ENCODE data around the gene HIPK3.
"Not testable (repeated sequence)": the region's sequence is repeated elsewhere in the genome, so short reads cannot be mapped to it uniquely, and the experiment has no call there.

DNA sequence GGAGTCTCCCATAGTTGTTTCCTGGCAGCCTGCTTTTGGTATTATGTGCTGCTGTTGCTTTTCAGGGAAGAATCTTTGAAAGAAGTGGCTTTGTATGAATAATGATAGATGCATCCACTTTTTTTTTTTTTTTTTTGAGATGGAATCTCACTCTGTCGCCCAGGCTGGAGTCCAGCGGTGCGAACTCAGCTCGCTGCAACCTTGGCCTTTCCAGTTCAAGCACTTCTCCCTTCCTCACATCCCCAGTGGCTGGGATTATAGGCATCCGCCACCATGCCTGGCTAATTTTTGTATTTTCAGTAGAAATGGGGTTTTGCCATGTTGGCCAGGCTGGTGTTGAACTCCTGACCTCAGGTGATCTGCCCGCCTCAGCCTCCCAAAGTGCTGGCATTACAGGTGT is 49.6 kb downstream of the HIPK3 start:
- TF ChIP-seq, protein P1, sequence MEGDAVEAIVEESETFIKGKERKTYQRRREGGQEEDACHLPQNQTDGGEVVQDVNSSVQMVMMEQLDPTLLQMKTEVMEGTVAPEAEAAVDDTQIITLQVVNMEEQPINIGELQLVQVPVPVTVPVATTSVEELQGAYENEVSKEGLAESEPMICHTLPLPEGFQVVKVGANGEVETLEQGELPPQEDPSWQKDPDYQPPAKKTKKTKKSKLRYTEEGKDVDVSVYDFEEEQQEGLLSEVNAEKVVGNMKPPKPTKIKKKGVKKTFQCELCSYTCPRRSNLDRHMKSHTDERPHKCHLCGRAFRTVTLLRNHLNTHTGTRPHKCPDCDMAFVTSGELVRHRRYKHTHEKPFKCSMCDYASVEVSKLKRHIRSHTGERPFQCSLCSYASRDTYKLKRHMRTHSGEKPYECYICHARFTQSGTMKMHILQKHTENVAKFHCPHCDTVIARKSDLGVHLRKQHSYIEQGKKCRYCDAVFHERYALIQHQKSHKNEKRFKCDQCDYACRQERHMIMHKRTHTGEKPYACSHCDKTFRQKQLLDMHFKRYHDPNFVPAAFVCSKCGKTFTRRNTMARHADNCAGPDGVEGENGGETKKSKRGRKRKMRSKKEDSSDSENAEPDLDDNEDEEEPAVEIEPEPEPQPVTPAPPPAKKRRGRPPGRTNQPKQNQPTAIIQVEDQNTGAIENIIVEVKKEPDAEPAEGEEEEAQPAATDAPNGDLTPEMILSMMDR (IDR thresholded peaks at IDR 0.05): not testable (repeated sequence)
- not testable (repeated sequence) for TF ChIP-seq POLR2AphosphoS5, POLR2A, EP300 (IDR thresholded peaks at IDR 0.05)
